Left kidney (tissue), 2 donors: ENCODE results near the gene PBX2. TPM values are rescaled to one million over a fixed set of nuclear protein-coding genes. Genes with fewer than 3 reads are reported as not detected.
"Not testable (repeated sequence)": the region's sequence is repeated elsewhere in the genome, so short reads cannot be mapped to it uniquely, and the experiment has no call there.

ENCODE experiments used
- DNase-seq: peaks from one replicate; pipeline ENCODE4 v3.0.0-alpha.2; 2013
- polyA plus RNA-seq: library from polyadenylated mRNA; unstranded; fragments of 120-200 nt; gene quantifications from one replicate; pipeline ENCODE4 v1.2.1, GENCODE V29; 2013; ENCODE audit not compliant: insufficient read length

Gene PBX2
- polyA plus RNA-seq, 1 donor: 190 TPM

GRCh38 chr6:32151181-32151862 is 38.7 kb downstream of the PBX2 start:
- no peak for DNase-seq

- no peak for DNase-seq
These were observed 39.8 kb downstream of the PBX2 start for GRCh38 chr6:32149932-32150870.

- DNase-seq: no peak
These were observed 40.8 kb downstream of the PBX2 start for GRCh38 chr6:32149092-32149755.

GRCh38 chr6:32148289-32149091 is 41.5 kb downstream of the PBX2 start:
- DNase-seq: peak; percentile 84

GRCh38 chr6:32147401-32148132 is 42.4 kb downstream of the PBX2 start:
- no peak for DNase-seq

- DNase-seq: no peak
These were observed 43.3 kb downstream of the PBX2 start for GRCh38 chr6:32146687-32147086.

- no peak for DNase-seq
These were observed 43.7 kb downstream of the PBX2 start for GRCh38 chr6:32146287-32146686.

- not testable (repeated sequence) for DNase-seq
These were observed 45.8 kb downstream of the PBX2 start for GRCh38 chr6:32144238-32144637.

GRCh38 chr6:32140420-32141046 is 49.5 kb downstream of the PBX2 start:
- no peak for DNase-seq

- DNase-seq: no peak
These were observed 50.4 kb downstream of the PBX2 start for GRCh38 chr6:32139590-32139989.

GRCh38 chr6:32137454-32137853 is 52.5 kb downstream of the PBX2 start:
- DNase-seq: no peak

Other genes starting within 250 kb of the PBX2 start
- gene CFB, start 244.1 kb downstream of the PBX2 start, polyA plus RNA-seq: 10.7 TPM
- 89.9 TPM for gene NELFE, start 231.2 kb downstream of the PBX2 start, polyA plus RNA-seq
- gene SKIC2, start 231.0 kb downstream of the PBX2 start, polyA plus RNA-seq: 60.8 TPM
- 29.4 TPM for gene DXO, start 218.1 kb downstream of the PBX2 start, polyA plus RNA-seq
- gene C4A, start 208.1 kb downstream of the PBX2 start, polyA plus RNA-seq: 17.0 TPM
- gene C4B, start 175.4 kb downstream of the PBX2 start, polyA plus RNA-seq: 22.3 TPM
- gene CYP21A2, start 151.8 kb downstream of the PBX2 start, polyA plus RNA-seq: 0.55 TPM
- gene TNXB, start 80.9 kb downstream of the PBX2 start, polyA plus RNA-seq: 4.7 TPM
- gene ATF6B, start 62.0 kb downstream of the PBX2 start, polyA plus RNA-seq: 94.3 TPM
- 7.5 TPM for gene FKBPL, start 59.9 kb downstream of the PBX2 start, polyA plus RNA-seq
- gene PRRT1, start 38.3 kb downstream of the PBX2 start, polyA plus RNA-seq: 2.7 TPM
- gene PPT2, start 36.1 kb downstream of the PBX2 start, polyA plus RNA-seq: 40.9 TPM
- 30.3 TPM for gene EGFL8, start 25.6 kb downstream of the PBX2 start, polyA plus RNA-seq
- 94.6 TPM for gene AGPAT1, start 14.1 kb downstream of the PBX2 start, polyA plus RNA-seq
- 90.5 TPM for gene RNF5, start 11.8 kb downstream of the PBX2 start, polyA plus RNA-seq
- gene AGER, start 5.9 kb downstream of the PBX2 start, polyA plus RNA-seq: 28.0 TPM
- gene GPSM3, start 2.4 kb upstream of the PBX2 start, polyA plus RNA-seq: 10.2 TPM
- gene NOTCH4, start 33.9 kb upstream of the PBX2 start, polyA plus RNA-seq: 15.6 TPM
- 0.27 TPM for gene TSBP1, start 181.7 kb upstream of the PBX2 start, polyA plus RNA-seq
- 3.4 TPM for gene BTNL2, start 217.0 kb upstream of the PBX2 start, polyA plus RNA-seq
- 58.9 TPM for gene HLA-DRA, start 249.7 kb upstream of the PBX2 start, polyA plus RNA-seq